Measurements from ENCODE around the gene MACROH2A1. TPM values are rescaled to one million over a fixed set of nuclear protein-coding genes. Genes with fewer than 3 reads are reported as not detected.

MACROH2A1 gene
- total and polyA plus RNA-seq, 10 of the 15 experiments (the other 5 are each of a cell fraction or from before 2014, with no cell fraction given) = 45.7 to 230 (median 196) TPM

DNA sequence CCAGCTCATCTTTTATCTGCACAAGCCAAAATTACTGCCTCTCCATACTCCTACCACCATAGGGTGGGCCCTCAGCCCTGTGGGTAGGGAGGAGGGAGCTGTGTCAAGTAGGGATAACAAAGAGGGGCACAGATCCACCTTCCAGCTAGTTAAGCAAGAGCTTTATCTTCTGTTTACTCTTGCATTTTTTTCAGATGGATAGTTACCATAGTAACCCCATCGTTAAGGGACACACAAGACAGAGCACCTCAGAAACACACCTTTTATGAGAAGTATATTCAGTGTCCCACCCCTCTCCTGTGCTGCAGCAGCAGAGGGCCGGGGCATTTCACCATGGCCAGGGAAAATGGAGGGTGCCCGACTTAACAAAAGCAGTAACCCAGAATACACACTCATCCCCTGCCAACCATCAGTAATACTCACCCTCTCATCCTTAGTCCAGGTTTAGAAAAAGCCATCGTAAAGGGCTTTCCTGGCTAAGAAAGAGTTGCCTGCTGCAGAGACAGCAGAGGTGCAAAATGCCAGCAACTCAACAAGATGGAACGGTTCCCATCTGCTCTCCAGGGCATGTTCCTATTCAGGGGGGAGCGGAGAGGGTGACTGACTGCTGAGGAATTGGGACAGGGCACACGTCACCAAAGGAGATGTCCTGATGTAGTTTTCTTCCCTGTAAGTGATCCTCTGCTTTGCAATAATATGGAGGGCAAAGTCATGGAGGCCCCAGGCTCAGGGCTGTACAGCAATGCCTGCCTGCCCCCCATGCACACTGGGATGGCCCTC lies 25.1 kb downstream of the MACROH2A1 start (continued):
- TF ChIP-seq, protein P1, sequence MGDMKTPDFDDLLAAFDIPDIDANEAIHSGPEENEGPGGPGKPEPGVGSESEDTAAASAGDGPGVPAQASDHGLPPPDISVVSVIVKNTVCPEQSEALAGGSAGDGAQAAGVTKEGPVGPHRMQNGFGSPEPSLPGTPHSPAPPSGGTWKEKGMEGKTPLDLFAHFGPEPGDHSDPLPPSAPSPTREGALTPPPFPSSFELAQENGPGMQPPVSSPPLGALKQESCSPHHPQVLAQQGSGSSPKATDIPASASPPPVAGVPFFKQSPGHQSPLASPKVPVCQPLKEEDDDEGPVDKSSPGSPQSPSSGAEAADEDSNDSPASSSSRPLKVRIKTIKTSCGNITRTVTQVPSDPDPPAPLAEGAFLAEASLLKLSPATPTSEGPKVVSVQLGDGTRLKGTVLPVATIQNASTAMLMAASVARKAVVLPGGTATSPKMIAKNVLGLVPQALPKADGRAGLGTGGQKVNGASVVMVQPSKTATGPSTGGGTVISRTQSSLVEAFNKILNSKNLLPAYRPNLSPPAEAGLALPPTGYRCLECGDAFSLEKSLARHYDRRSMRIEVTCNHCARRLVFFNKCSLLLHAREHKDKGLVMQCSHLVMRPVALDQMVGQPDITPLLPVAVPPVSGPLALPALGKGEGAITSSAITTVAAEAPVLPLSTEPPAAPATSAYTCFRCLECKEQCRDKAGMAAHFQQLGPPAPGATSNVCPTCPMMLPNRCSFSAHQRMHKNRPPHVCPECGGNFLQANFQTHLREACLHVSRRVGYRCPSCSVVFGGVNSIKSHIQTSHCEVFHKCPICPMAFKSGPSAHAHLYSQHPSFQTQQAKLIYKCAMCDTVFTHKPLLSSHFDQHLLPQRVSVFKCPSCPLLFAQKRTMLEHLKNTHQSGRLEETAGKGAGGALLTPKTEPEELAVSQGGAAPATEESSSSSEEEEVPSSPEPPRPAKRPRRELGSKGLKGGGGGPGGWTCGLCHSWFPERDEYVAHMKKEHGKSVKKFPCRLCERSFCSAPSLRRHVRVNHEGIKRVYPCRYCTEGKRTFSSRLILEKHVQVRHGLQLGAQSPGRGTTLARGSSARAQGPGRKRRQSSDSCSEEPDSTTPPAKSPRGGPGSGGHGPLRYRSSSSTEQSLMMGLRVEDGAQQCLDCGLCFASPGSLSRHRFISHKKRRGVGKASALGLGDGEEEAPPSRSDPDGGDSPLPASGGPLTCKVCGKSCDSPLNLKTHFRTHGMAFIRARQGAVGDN (IDR thresholded peaks at IDR 0.05) = no peak
- TF ChIP-seq, protein P2, sequence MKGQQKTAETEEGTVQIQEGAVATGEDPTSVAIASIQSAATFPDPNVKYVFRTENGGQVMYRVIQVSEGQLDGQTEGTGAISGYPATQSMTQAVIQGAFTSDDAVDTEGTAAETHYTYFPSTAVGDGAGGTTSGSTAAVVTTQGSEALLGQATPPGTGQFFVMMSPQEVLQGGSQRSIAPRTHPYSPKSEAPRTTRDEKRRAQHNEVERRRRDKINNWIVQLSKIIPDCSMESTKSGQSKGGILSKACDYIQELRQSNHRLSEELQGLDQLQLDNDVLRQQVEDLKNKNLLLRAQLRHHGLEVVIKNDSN (IDR thresholded peaks at IDR 0.05; ENCODE audit: borderline replicate concordance, extremely low read length, insufficient read depth, low read depth, low read length) = no peak

DNA sequence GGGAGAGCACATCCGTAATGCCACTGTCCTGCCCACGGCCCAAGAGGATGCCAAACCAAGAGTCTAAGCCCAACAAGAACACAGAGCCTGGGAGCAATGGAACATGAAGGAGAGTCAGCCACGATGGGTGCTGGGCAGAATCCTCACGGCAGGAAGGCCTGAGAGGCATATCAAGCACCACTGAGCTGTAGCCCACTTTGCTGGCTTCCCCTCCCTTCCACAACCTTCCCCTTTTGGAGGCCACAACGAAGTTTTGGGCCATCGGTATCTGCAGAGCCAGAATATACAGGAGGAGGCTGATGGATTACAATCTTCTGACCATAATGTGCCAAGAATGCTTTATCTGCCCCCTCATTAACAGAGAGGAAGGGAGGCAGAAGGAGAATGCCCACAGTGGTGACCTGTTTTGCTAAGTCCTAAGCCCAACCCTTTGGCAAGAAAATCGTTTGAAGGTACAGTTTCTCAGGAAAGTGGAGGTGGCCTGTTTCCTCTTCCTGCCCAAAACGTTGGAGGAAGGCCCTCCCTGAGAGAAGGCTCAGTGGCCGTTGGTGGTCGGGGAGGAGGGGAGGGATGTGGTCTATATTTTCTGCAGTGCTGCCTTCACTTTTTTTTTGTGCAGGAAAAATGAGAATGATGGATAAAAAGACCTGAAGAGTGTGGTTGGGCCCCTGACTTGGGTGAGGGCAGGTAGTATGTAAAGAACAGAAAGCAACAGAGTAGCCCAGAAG lies 26.2 kb downstream of the MACROH2A1 start:
- RAD21 ChIA-PET (ENCODE audit: unreplicated experiment) = no interaction called here
- POLR2A ChIA-PET = no interaction called here
- peaks cover 7% of the 10 kb centered on the region for H3K4me1 ChIP-seq (ENCODE audit: control insufficient read depth, insufficient read depth, low read length)
- DNase-seq (ENCODE audit: low read depth, low spot score) (no peak), FAIRE-seq (no peak), ATAC-seq (no peak)
- H3K4me2 ChIP-seq (ENCODE audit: control insufficient read depth, insufficient read depth) = no peak overlapping the region
- CTCF ChIA-PET = no interaction called here
- BruUV-seq (replicated peaks) = no TSS peak
- peaks cover 39 to 53% of the 10 kb centered on the region in 2 experiments for H3K36me3 ChIP-seq (ENCODE audit: control insufficient read depth in 2 of 2, insufficient read depth in 2 of 2, low read length in 1 of 2)
- H3K27ac ChIP-seq (ENCODE audit: control insufficient read depth, insufficient read depth) = no peak overlapping the region
- no peak overlapping the region for H2AFZ ChIP-seq (ENCODE audit: control insufficient read depth, low read depth, low read length)
- no peaks in the 10 kb centered on the region; the same call in none of the 2 replicates for H4K20me1 ChIP-seq (ENCODE audit: control insufficient read depth, insufficient read depth)
- no peaks in the 10 kb centered on the region for H3K27me3 ChIP-seq (replicated peaks in 1 of 2; ENCODE audit: control insufficient read depth in 2 of 2, insufficient read depth in 2 of 2, low read length in 1 of 2)
- H3K9me3 ChIP-seq (replicated peaks; ENCODE audit: control insufficient read depth, insufficient read depth, low read length) = no peaks in the 10 kb centered on the region
- intact Hi-C loops (cut with micrococcal nuclease; ENCODE audit: unreplicated experiment) (no loop called here), in situ Hi-C loops (cut with MboI) (no loop called here)
- no peaks in the 10 kb centered on the region; the same call in none of the 2 replicates for H3K79me2 ChIP-seq (ENCODE audit: control insufficient read depth, insufficient read depth, low read length)
- H3K9ac ChIP-seq (ENCODE audit: control insufficient read depth, insufficient read depth, low read length) = no peak overlapping the region
- no peak overlapping the region for H3K4me3 ChIP-seq
- SMC1A ChIA-PET (ENCODE audit: uncharacterized antibody, unreplicated experiment) = no interaction called here
- 53% methylated on average over 10 of the region's 10 CpGs for WGBS (ENCODE audit: insufficient coverage, insufficient replicate concordance, low lambda C conversion rate, missing lambda C conversion rate)
- TF ChIP-seq RUNX3 (IDR thresholded peaks at IDR 0.05; ENCODE audit: low read length) (no peak), RB1 (IDR thresholded peaks at IDR 0.05; ENCODE audit: borderline replicate concordance) (no peak), CREM (IDR thresholded peaks at IDR 0.05; ENCODE audit: low read depth) (no peak), ZNF384 (IDR thresholded peaks at IDR 0.05; ENCODE audit: borderline replicate concordance, low read depth, low read length) (no peak), EED (IDR thresholded peaks at IDR 0.05; ENCODE audit: low read depth) (no peak), CBX5 (IDR thresholded peaks at IDR 0.05; ENCODE audit: low read depth) (no peak), MXI1 (IDR thresholded peaks at IDR 0.05; ENCODE audit: low read depth, low read length) (no peak), DPF2 (IDR thresholded peaks at IDR 0.05) (no peak), CREB1 (IDR thresholded peaks at IDR 0.05; ENCODE audit: low read depth) (no peak), JUNB (IDR thresholded peaks at IDR 0.05) (no peak), ESRRA (IDR thresholded peaks at IDR 0.05; ENCODE audit: low read length) (no peak)
- TF ChIP-seq, protein P3, sequence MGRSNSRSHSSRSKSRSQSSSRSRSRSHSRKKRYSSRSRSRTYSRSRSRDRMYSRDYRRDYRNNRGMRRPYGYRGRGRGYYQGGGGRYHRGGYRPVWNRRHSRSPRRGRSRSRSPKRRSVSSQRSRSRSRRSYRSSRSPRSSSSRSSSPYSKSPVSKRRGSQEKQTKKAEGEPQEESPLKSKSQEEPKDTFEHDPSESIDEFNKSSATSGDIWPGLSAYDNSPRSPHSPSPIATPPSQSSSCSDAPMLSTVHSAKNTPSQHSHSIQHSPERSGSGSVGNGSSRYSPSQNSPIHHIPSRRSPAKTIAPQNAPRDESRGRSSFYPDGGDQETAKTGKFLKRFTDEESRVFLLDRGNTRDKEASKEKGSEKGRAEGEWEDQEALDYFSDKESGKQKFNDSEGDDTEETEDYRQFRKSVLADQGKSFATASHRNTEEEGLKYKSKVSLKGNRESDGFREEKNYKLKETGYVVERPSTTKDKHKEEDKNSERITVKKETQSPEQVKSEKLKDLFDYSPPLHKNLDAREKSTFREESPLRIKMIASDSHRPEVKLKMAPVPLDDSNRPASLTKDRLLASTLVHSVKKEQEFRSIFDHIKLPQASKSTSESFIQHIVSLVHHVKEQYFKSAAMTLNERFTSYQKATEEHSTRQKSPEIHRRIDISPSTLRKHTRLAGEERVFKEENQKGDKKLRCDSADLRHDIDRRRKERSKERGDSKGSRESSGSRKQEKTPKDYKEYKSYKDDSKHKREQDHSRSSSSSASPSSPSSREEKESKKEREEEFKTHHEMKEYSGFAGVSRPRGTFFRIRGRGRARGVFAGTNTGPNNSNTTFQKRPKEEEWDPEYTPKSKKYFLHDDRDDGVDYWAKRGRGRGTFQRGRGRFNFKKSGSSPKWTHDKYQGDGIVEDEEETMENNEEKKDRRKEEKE (IDR thresholded peaks at IDR 0.05) = no peak
